DND-41 (cell line): ENCODE measurements around the gene KRTAP4-12.
"Not testable (repeated sequence)": the region's sequence is repeated elsewhere in the genome, so short reads cannot be mapped to it uniquely, and the experiment has no call there.

Experiments used
- CTCF ChIP-seq: IDR thresholded peaks from 2 replicates; pipeline ENCODE4 v1.5.1; 2012; ENCODE audit warnings: borderline replicate concordance, low read length, moderate library complexity, mild to moderate bottlenecking; ENCODE audit not compliant: poor library complexity, severe bottlenecking; ENCODE audit errors: extremely low read depth
- EZH2 ChIP-seq: IDR thresholded peaks from 3 replicates; pipeline ENCODE4 v1.6.1; 2012; ENCODE audit warnings: borderline replicate concordance, low read depth, mild to moderate bottlenecking, moderate library complexity, low read length, inconsistent platforms; ENCODE audit not compliant: severe bottlenecking

DNA sequence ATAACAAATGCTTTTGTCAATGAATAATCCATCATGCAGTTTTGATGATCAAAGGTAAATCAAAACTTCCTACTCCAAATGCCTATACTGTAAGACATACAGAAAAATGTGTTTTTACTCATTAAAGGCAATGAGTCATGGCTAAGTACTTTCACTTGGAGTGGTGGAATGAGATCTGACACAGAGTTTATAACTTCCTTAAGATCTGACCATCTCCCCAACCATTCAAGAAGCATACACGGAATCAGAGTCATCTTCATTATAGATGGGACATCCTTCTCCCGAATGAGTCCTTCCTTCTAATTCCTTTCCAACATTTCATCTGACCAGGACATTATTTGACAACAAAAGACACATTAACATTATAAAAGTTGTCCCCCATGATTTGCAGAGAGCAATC, 40.6 kb downstream of the KRTAP4-12 start:
- not testable (repeated sequence) for TF ChIP-seq EZH2, CTCF
